ENCODE measurements around the gene ANKRD39. TPM values are rescaled to one million over a fixed set of nuclear protein-coding genes. Genes with fewer than 3 reads are reported as not detected.

The ANKRD39 gene
- total and polyA plus RNA-seq, 10 of the 15 experiments (the other 5 are each of a cell fraction or from before 2014, with no cell fraction given) = 7.4 to 36.2 (median 23.7) TPM

DNA sequence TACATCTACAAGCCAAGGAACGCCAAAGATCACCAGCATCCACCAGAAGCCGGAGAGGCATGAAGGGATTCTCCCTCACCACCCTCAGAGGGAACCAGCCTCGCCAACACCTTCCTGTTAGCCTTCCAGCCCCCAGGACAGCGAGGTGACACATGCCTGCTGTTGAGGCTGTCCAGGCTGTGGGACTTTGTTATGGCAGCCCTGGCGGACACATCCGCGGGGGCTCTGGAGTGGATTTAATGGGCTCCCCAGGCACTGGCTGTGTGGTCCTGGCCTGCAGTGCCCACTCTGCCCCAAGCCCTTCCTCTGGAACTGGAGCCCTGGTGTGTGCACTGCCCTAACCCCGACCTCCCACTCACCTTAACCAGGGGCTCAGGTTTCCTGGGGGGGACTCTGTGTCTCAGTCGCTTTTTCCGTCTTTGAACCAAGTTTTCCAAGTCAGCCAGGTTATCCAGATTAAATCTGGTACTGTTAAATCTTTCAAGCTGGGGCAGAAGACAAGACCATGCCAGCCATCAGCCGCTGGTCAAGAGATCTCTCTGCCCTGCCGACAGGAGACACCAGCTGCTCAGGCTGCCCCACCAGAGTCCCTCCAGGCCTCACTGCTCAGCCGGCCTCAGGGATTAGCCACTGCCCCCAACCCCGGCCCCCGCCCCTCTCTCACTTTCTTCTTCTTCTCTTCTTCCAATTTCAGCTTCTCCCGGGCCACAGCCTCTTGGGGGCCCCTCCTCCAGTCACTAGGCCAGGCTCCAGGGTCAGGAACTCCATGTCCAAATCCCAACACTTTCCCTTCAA lies 15.9 kb downstream of the ANKRD39 start:
- Histone ChIP-seq H3K79me2 (ENCODE audit: control insufficient read depth, insufficient read depth, low read length) (no peaks in the 10 kb centered on the region), H3K4me3 (no peak overlapping the region), H2AFZ (ENCODE audit: control insufficient read depth, low read depth, low read length) (no peak overlapping the region), H3K9ac (ENCODE audit: control insufficient read depth, insufficient read depth, low read length) (no peak overlapping the region), H3K9me3 (replicated peaks; ENCODE audit: control insufficient read depth, insufficient read depth, low read length) (no peaks in the 10 kb centered on the region), H4K20me1 (ENCODE audit: control insufficient read depth, insufficient read depth) (no peaks in the 10 kb centered on the region), H3K27ac (ENCODE audit: control insufficient read depth, insufficient read depth) (no peak overlapping the region), H3K4me2 (ENCODE audit: control insufficient read depth, insufficient read depth) (no peak overlapping the region), H3K27me3 (replicated peaks in 1 of 2; ENCODE audit: control insufficient read depth in 2 of 2, insufficient read depth in 2 of 2, low read length in 1 of 2) (no peaks in the 10 kb centered on the region), H3K36me3 (ENCODE audit: control insufficient read depth in 2 of 2, insufficient read depth in 2 of 2, low read length in 1 of 2) (no peaks in the 10 kb centered on the region; a peak in 1 of 4 replicates), H3K4me1 (ENCODE audit: control insufficient read depth, insufficient read depth, low read length) (peaks cover 9% of the 10 kb centered on the region)
- DNase-seq (ENCODE audit: low read depth, low spot score) (no peak), FAIRE-seq (no peak), ATAC-seq (no peak)
- 84% methylated on average over 14 of the region's 16 CpGs for WGBS (ENCODE audit: insufficient coverage, insufficient replicate concordance, low lambda C conversion rate, missing lambda C conversion rate)
- ChIA-PET POLR2A (interaction anchor here (1.1 to 1.3 kb wide), 2 partner anchors 8 to 13 kb away, joined by 3 to 4 read pairs; no protein-coding TSS in a partner anchor), SMC1A (ENCODE audit: uncharacterized antibody, unreplicated experiment) (interaction anchor here (0.7 to 1.3 kb wide), 2 partner anchors 22 to 51 kb away, joined by 3 to 5 read pairs; no protein-coding TSS in a partner anchor), RAD21 (ENCODE audit: unreplicated experiment) (no interaction called here), CTCF (interaction anchor here (1.4 kb wide), 1 partner anchor 16 kb away, joined by 3 read pairs; the partner anchor contains the start of gene ANKRD39)
- in situ Hi-C loops (cut with MboI) = no loop called here
- no TSS peak for BruUV-seq (replicated peaks)
- intact Hi-C loops (cut with micrococcal nuclease; ENCODE audit: unreplicated experiment) = no loop called here
- TF ChIP-seq, protein P1, sequence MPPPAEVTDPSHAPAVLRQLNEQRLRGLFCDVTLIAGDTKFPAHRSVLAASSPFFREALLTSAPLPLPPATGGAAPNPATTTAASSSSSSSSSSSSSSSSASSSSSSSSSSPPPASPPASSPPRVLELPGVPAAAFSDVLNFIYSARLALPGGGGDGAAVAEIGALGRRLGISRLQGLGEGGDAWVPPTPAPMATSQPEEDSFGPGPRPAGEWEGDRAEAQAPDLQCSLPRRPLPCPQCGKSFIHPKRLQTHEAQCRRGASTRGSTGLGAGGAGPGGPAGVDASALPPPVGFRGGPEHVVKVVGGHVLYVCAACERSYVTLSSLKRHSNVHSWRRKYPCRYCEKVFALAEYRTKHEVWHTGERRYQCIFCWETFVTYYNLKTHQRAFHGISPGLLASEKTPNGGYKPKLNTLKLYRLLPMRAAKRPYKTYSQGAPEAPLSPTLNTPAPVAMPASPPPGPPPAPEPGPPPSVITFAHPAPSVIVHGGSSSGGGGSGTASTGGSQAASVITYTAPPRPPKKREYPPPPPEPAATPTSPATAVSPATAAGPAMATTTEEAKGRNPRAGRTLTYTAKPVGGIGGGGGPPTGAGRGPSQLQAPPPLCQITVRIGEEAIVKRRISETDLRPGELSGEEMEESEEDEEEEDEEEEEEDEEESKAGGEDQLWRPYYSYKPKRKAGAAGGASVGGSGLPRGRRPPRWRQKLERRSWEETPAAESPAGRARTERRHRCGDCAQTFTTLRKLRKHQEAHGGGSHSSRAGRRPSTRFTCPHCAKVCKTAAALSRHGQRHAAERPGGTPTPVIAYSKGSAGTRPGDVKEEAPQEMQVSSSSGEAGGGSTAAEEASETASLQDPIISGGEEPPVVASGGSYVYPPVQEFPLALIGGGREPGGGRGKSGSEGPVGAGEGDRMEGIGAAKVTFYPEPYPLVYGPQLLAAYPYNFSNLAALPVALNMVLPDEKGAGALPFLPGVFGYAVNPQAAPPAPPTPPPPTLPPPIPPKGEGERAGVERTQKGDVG (CRISPR knock-in tag; IDR thresholded peaks at IDR 0.05) = no peak
- TF ChIP-seq BACH1 (IDR thresholded peaks at IDR 0.05; ENCODE audit: borderline replicate concordance) = no peak
- TF ChIP-seq PAX5 (IDR thresholded peaks at IDR 0.05; ENCODE audit: borderline replicate concordance, low read depth, low read length) = no peak
- TF ChIP-seq SRF (IDR thresholded peaks at IDR 0.05; ENCODE audit: low read depth in 2 of 2, low read length in 2 of 2) = no peak
- TF ChIP-seq, protein P2, sequence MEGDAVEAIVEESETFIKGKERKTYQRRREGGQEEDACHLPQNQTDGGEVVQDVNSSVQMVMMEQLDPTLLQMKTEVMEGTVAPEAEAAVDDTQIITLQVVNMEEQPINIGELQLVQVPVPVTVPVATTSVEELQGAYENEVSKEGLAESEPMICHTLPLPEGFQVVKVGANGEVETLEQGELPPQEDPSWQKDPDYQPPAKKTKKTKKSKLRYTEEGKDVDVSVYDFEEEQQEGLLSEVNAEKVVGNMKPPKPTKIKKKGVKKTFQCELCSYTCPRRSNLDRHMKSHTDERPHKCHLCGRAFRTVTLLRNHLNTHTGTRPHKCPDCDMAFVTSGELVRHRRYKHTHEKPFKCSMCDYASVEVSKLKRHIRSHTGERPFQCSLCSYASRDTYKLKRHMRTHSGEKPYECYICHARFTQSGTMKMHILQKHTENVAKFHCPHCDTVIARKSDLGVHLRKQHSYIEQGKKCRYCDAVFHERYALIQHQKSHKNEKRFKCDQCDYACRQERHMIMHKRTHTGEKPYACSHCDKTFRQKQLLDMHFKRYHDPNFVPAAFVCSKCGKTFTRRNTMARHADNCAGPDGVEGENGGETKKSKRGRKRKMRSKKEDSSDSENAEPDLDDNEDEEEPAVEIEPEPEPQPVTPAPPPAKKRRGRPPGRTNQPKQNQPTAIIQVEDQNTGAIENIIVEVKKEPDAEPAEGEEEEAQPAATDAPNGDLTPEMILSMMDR (IDR thresholded peaks at IDR 0.05 in 2 of 3, conservative IDR thresholded peaks at IDR 0.05 in 1 of 3; ENCODE audit: control insufficient read depth in 2 of 3, extremely low read depth in 1 of 3, insufficient read depth in 1 of 3, low read depth in 3 of 3, low read length in 3 of 3) = no peak
- TF ChIP-seq, protein P3, sequence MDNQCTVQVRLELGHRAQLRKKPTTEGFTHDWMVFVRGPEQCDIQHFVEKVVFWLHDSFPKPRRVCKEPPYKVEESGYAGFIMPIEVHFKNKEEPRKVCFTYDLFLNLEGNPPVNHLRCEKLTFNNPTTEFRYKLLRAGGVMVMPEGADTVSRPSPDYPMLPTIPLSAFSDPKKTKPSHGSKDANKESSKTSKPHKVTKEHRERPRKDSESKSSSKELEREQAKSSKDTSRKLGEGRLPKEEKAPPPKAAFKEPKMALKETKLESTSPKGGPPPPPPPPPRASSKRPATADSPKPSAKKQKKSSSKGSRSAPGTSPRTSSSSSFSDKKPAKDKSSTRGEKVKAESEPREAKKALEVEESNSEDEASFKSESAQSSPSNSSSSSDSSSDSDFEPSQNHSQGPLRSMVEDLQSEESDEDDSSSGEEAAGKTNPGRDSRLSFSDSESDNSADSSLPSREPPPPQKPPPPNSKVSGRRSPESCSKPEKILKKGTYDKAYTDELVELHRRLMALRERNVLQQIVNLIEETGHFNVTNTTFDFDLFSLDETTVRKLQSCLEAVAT (IDR thresholded peaks at IDR 0.05) = no peak
- TF ChIP-seq CREM (IDR thresholded peaks at IDR 0.05; ENCODE audit: low read depth) = no peak
- no peak for TF ChIP-seq YBX1 (IDR thresholded peaks at IDR 0.05)
- no peak for TF ChIP-seq NBN (IDR thresholded peaks at IDR 0.05)
- TF ChIP-seq, protein P4, sequence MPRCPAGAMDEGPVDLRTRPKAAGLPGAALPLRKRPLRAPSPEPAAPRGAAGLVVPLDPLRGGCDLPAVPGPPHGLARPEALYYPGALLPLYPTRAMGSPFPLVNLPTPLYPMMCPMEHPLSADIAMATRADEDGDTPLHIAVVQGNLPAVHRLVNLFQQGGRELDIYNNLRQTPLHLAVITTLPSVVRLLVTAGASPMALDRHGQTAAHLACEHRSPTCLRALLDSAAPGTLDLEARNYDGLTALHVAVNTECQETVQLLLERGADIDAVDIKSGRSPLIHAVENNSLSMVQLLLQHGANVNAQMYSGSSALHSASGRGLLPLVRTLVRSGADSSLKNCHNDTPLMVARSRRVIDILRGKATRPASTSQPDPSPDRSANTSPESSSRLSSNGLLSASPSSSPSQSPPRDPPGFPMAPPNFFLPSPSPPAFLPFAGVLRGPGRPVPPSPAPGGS (IDR thresholded peaks at IDR 0.05; ENCODE audit: borderline replicate concordance, insufficient read depth, low read depth, low read length, poor library complexity, severe bottlenecking) = no peak
- TF ChIP-seq TAF1 (IDR thresholded peaks at IDR 0.05; ENCODE audit: borderline replicate concordance, low read depth, low read length) = no peak
- no peak for TF ChIP-seq BCL11A (IDR thresholded peaks at IDR 0.05; ENCODE audit: low read depth, low read length)
- TF ChIP-seq NFYA (IDR thresholded peaks at IDR 0.05; ENCODE audit: borderline replicate concordance, low read depth, low read length) = no peak

All from GM12878 (cell line).